ENCODE measurements around the gene LGMN. TPM values are rescaled to one million over a fixed set of nuclear protein-coding genes. Genes with fewer than 3 reads are reported as not detected.

The LGMN gene
- total and polyA plus RNA-seq, 2 of the 8 experiments (the other 6 are each of a cell fraction or from before 2014, with no cell fraction given): 57.4 to 83.4 TPM

GRCh38 chr14:92759679-92760523 is 11.5 kb upstream of the LGMN start (continued):
- TF ChIP-seq JUN (IDR thresholded peaks at IDR 0.05; ENCODE audit: low read depth, low read length): no peak
- TF ChIP-seq SIRT6 (IDR thresholded peaks at IDR 0.05; ENCODE audit: low read length): no peak
- no peak for TF ChIP-seq NANOG (IDR thresholded peaks at IDR 0.05; ENCODE audit: insufficient read depth, low read depth, low read length, poor library complexity, severe bottlenecking)
- TF ChIP-seq BRCA1 (IDR thresholded peaks at IDR 0.05; ENCODE audit: low read depth, low read length): no peak
- TF ChIP-seq SIX5 (IDR thresholded peaks at IDR 0.05; ENCODE audit: low read depth, low read length): no peak

Measured in H1 (cell line).